GM10847 (cell line): Measurements from ENCODE around the gene VTA1.

Source experiments
- POLR2A ChIP-seq: IDR thresholded peaks from 2 replicates; pipeline ENCODE4 v1.6.1; 2011; ENCODE audit not compliant: insufficient read length; ENCODE audit errors: extremely low read depth

Gene VTA1

GRCh38 chr6:142165227-142165626 is 18.2 kb downstream of the VTA1 start:
- TF ChIP-seq POLR2A, result no peak

- TF ChIP-seq POLR2A, result no peak
Measured at GRCh38 chr6:142167071-142167470, 20.0 kb downstream of the VTA1 start.

GRCh38 chr6:142167486-142167885 is 20.4 kb downstream of the VTA1 start:
- TF ChIP-seq POLR2A, result no peak

- TF ChIP-seq POLR2A, result no peak
Measured at GRCh38 chr6:142171351-142171750, 24.3 kb downstream of the VTA1 start.

DNA sequence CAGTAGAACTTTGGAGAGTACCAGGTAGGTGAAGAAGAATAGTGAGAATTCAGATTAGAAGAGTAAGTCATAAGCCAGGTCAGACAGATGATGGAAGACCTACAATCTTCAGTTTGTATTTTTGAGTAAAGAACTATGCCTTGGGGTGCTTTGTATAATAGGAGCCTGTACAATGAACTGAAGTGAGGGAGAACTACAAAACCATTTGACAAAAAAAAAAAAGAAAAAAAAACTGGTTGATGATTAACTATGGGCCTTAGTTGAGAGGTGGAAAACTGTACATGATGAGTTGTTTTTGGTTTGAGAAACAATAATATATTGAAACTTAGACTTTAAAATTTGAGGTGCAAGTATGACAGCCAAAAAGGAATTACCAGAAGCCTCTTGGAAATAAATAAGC is 25.7 kb downstream of the VTA1 start:
- no peak for TF ChIP-seq POLR2A

GRCh38 chr6:142173980-142174379 is 26.9 kb downstream of the VTA1 start:
- no peak for TF ChIP-seq POLR2A

- no peak for TF ChIP-seq POLR2A
Measured at GRCh38 chr6:142174703-142175102, 27.6 kb downstream of the VTA1 start.

GRCh38 chr6:142178129-142178528 is 31.1 kb downstream of the VTA1 start:
- TF ChIP-seq POLR2A, result no peak

DNA sequence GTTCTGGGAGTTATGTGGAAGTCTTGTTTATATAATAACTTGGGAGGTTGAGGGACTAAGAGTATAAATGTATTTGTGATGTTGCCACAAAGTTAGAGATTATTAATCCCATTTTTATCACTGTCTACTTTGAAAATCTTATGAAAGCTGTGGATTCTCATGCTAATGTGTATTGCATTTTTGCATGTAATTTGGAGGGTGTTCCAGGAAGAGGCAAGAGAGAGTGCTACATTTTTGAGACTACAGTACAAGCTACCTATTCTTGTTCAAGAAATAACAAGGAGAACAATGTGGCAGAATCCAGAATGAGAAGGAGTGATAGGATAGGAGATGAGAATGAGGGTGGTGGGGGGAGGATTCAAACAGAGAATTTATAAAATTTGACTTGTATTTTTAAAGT is 34.9 kb downstream of the VTA1 start:
- no peak for TF ChIP-seq POLR2A

DNA sequence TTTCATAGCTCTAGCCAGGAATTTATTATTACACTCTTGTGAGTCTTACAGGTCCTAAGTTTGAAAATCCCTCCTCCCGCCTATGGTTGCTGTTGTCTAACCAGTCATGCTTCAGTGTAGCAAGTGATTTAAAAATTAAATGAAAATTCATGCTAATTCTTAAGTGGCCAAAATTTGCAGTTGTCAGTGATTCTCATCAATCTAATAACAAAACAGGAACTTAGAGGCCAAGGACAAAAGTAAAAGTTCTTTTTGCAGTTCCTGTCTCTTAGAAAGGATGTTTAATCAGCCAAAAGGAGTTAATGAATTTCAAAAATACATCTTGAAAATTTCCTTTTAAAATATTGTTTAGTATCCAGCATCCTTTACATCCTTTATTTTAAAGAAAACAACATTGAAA is 36.3 kb downstream of the VTA1 start:
- no peak for TF ChIP-seq POLR2A

- TF ChIP-seq POLR2A, result no peak
Measured at GRCh38 chr6:142184307-142184706, 37.2 kb downstream of the VTA1 start.

DNA sequence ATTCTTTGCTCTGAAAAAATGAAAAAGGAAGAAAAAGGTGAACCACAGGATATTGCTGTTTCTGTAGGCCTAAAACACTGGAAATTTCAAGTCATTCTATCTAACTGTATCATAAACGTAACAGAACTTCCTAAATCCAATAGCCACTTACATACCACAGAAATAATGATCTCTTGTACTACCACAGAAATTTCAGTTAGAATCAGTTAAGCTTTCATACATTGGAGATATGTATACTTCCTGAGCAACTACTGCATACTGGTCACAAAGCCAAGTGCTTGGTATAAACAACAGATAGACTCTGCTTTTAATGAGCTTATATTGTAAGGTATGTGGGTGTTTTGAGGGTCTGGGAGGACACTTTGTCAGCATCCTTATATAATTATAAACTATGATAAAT is 38.6 kb downstream of the VTA1 start:
- no peak for TF ChIP-seq POLR2A

GRCh38 chr6:142187209-142187608 is 40.1 kb downstream of the VTA1 start:
- TF ChIP-seq POLR2A, result no peak

DNA sequence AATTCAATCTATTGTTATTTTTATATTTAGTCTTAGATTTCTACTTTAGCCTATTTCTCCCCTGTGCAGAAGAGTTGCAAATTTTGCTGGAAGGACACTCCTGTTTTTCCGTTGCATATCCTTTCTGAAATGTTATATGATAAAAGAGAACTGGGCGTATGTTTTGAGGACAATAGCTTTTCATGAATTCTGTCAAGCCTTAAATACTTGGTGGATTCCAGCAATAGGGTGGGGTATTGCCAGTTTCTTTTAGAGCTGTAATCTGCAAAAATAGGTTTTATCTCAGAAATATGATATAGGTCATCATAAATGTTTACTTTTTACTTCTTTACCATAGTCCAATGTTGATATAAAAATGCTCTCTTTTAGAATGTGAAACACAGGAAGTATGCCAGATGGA is 42.0 kb downstream of the VTA1 start:
- TF ChIP-seq POLR2A, result no peak

DNA sequence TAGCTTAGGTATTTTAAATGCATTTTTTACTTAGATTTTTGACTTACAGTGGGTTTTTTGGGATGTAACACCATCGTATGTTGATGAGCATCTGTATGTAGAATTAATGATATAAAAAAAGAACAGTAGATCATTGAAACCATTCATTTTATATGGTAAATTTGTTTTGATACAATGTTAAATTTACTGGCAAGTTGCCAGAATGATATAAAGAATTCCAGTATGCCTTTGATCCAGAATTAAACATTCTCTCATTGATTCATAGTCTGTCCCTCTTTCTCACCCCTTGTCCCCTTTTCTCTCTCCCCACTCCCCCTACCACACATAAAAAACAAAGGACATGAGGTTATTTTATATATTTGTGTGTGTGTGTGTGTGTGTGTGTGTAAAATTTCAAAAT is 45.3 kb downstream of the VTA1 start:
- TF ChIP-seq POLR2A, result no peak

DNA sequence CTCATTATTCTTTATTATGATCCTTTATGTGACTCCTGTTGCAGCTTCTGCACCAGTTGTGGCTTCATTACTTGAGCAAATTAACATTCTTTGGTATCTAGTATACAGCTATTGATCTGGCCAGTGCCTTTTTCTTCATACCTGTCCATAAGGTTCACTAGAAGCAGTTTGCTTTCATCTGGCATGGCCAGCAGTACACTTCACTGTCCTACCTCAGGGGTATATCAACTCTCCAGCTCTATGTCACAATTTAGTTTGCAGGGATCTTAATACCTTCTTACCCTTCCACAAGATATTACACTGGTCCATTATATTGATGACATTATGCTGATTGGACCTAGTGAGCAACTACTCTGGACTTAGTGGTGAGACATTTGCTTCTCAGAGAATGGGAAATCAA is 46.6 kb downstream of the VTA1 start:
- no peak for TF ChIP-seq POLR2A

- TF ChIP-seq POLR2A, result no peak
Measured at GRCh38 chr6:142195862-142196541, 48.9 kb downstream of the VTA1 start.
